ENCODE measurements around the gene BYSL. TPM values are rescaled to one million over a fixed set of nuclear protein-coding genes. Genes with fewer than 3 reads are reported as not detected.

The BYSL gene
- total and polyA plus RNA-seq, 9 of the 15 experiments (the other 6 are each of a cell fraction or from before 2014, with no cell fraction given): 22.2 to 92.3 (median 53.4) TPM

DNA sequence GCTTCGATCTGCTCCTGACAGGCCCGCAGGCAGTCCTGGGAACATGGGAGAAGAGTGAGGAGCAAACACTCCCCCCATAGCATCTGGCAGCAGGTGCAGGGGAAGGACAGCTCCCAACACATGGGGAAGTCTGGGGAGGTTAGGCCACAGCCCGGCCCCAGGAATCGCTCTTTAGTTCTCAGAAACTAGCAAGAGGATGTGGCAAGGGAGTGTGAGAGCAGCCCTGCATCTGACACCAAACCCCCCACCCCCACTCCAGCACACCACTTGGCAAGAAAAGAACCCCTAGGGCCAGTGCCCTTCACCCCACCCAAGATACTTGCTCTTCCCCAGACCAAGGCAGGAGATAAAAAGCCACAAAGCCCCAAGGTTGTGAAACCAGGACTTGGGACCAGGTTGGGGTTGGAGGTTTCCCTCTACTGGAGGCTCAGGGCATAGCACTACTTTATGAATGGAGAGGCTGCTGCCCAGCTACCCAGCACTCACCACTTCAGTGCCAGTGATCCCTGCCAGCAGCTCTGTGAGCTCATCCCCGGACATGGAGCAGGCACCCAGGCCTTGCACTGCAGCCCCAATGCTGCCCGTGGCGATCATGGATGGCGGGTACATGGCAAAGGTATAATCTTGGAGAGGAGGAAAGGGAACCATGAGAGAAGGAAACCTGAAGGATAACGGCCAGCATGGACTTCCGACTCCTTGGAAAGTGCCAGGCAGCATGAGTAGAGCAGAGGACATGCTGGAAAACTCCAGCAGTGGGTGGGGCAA is 15.0 kb downstream of the BYSL start (continued):
- TF ChIP-seq, protein P1, sequence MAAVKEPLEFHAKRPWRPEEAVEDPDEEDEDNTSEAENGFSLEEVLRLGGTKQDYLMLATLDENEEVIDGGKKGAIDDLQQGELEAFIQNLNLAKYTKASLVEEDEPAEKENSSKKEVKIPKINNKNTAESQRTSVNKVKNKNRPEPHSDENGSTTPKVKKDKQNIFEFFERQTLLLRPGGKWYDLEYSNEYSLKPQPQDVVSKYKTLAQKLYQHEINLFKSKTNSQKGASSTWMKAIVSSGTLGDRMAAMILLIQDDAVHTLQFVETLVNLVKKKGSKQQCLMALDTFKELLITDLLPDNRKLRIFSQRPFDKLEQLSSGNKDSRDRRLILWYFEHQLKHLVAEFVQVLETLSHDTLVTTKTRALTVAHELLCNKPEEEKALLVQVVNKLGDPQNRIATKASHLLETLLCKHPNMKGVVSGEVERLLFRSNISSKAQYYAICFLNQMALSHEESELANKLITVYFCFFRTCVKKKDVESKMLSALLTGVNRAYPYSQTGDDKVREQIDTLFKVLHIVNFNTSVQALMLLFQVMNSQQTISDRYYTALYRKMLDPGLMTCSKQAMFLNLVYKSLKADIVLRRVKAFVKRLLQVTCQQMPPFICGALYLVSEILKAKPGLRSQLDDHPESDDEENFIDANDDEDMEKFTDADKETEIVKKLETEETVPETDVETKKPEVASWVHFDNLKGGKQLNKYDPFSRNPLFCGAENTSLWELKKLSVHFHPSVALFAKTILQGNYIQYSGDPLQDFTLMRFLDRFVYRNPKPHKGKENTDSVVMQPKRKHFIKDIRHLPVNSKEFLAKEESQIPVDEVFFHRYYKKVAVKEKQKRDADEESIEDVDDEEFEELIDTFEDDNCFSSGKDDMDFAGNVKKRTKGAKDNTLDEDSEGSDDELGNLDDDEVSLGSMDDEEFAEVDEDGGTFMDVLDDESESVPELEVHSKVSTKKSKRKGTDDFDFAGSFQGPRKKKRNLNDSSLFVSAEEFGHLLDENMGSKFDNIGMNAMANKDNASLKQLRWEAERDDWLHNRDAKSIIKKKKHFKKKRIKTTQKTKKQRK (IDR thresholded peaks at IDR 0.05; ENCODE audit: borderline replicate concordance, low read depth, low read length): no peak
- TF ChIP-seq, protein P2, sequence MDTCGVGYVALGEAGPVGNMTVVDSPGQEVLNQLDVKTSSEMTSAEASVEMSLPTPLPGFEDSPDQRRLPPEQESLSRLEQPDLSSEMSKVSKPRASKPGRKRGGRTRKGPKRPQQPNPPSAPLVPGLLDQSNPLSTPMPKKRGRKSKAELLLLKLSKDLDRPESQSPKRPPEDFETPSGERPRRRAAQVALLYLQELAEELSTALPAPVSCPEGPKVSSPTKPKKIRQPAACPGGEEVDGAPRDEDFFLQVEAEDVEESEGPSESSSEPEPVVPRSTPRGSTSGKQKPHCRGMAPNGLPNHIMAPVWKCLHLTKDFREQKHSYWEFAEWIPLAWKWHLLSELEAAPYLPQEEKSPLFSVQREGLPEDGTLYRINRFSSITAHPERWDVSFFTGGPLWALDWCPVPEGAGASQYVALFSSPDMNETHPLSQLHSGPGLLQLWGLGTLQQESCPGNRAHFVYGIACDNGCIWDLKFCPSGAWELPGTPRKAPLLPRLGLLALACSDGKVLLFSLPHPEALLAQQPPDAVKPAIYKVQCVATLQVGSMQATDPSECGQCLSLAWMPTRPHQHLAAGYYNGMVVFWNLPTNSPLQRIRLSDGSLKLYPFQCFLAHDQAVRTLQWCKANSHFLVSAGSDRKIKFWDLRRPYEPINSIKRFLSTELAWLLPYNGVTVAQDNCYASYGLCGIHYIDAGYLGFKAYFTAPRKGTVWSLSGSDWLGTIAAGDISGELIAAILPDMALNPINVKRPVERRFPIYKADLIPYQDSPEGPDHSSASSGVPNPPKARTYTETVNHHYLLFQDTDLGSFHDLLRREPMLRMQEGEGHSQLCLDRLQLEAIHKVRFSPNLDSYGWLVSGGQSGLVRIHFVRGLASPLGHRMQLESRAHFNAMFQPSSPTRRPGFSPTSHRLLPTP (IDR thresholded peaks at IDR 0.05; ENCODE audit: borderline replicate concordance, extremely low read depth, insufficient read length): no peak
- TF ChIP-seq, protein P3, sequence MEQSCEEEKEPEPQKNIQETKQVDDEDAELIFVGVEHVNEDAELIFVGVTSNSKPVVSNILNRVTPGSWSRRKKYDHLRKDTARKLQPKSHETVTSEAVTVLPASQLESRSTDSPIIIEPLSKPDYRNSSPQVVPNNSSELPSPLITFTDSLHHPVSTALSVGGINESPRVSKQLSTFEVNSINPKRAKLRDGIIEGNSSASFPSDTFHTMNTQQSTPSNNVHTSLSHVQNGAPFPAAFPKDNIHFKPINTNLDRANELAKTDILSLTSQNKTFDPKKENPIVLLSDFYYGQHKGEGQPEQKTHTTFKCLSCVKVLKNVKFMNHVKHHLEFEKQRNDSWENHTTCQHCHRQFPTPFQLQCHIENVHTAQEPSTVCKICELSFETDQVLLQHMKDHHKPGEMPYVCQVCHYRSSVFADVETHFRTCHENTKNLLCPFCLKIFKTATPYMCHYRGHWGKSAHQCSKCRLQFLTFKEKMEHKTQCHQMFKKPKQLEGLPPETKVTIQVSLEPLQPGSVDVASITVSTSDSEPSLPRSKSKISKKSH (CRISPR knock-in tag; IDR thresholded peaks at IDR 0.05): 0 out of 2 replicates have a peak, but pooled peaks have one; percentile 19
- TF ChIP-seq, protein P4, sequence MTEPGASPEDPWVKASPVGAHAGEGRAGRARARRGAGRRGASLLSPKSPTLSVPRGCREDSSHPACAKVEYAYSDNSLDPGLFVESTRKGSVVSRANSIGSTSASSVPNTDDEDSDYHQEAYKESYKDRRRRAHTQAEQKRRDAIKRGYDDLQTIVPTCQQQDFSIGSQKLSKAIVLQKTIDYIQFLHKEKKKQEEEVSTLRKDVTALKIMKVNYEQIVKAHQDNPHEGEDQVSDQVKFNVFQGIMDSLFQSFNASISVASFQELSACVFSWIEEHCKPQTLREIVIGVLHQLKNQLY (CRISPR knock-in tag; conservative IDR thresholded peaks at IDR 0.05): peak in 1 of 2 experiments; percentile 82; a peak in 1 of 4 replicates
- TF ChIP-seq, protein P5, sequence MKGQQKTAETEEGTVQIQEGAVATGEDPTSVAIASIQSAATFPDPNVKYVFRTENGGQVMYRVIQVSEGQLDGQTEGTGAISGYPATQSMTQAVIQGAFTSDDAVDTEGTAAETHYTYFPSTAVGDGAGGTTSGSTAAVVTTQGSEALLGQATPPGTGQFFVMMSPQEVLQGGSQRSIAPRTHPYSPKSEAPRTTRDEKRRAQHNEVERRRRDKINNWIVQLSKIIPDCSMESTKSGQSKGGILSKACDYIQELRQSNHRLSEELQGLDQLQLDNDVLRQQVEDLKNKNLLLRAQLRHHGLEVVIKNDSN (CRISPR knock-in tag; IDR thresholded peaks at IDR 0.05): peak; percentile 25
- TF ChIP-seq FOSL1 (tag; conservative IDR thresholded peaks at IDR 0.05) (peak; percentile 36; the same call in 1 of the 2 replicates), ZNF561 (CRISPR knock-in tag; conservative IDR thresholded peaks at IDR 0.05) (no peak), ZNF239 (CRISPR knock-in tag; IDR thresholded peaks at IDR 0.05) (peak; percentile 53; the same call in 1 of the 2 replicates), ARNT (IDR thresholded peaks at IDR 0.05) (peak in 1 of 2 experiments; percentile 79; a peak in 2 of 4 replicates), CBFB (CRISPR knock-in tag; IDR thresholded peaks at IDR 0.05) (peak; percentile 96)
- TF ChIP-seq, protein P6, sequence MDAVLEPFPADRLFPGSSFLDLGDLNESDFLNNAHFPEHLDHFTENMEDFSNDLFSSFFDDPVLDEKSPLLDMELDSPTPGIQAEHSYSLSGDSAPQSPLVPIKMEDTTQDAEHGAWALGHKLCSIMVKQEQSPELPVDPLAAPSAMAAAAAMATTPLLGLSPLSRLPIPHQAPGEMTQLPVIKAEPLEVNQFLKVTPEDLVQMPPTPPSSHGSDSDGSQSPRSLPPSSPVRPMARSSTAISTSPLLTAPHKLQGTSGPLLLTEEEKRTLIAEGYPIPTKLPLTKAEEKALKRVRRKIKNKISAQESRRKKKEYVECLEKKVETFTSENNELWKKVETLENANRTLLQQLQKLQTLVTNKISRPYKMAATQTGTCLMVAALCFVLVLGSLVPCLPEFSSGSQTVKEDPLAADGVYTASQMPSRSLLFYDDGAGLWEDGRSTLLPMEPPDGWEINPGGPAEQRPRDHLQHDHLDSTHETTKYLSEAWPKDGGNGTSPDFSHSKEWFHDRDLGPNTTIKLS (IDR thresholded peaks at IDR 0.05; ENCODE audit: borderline replicate concordance, low read depth): peak; percentile 43; the same call in 1 of the 2 replicates
